Head of caudate nucleus (tissue), 42 donors: ENCODE data around the gene DONSON.
A peak's percentile ranks its signal among the peaks of the same experiment; 100 is the strongest.

Experiments used
- DNase-seq, 42 donors: peaks; one replicate each; pipeline versions ENCODE4 v3.0.0 to v3.0.0-alpha.2; 2020 to 2021; ENCODE audit warnings: mixed read lengths in 7 of 42
- intact Hi-C: fragments of 100-400 bp; cut with DNase I; formaldehyde crosslinking; loops from one replicate; pipeline ENCODE4 v1.15.0; 2022

Gene DONSON

DNA sequence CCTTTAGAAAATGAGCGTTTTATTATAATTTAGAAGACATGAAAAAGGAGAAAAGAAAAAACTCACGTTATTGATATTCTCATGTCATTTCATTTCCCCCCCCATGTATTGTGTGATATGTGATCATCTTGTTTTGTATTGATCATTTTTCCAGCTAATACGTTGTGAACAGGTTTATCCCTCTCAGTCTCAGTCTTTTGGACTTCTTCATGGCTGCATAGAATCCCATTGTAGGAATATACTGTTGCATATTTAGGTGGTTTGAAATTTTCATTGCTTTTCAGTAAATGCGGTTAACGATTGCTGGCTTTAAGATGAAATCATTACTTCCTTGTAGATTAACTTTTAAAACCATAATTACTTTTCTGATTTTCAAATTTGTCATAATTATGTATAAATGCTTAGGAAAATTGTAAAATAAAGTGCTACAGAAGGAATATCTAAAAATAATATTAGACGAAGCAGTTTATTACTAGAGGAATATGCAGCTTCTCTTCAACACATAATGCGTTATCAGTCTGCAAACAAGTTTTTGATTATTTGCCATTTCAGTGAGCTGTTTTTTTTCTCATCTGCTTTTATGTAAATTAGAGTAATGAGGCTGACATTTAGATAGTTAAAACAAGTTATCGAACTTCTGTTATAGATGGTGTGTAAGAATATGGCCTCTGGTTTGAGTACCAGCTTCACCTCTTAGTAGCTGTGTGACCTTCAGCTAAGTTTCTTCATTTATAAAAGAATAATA, 43.9 kb downstream of the DONSON start:
- intact Hi-C loops, result loop anchor here (5.0 kb wide), 2 partner anchors 62 to 98 kb away; partner anchors contain the start of genes CRYZL1 and ITSN1
- no peak for DNase-seq

DNA sequence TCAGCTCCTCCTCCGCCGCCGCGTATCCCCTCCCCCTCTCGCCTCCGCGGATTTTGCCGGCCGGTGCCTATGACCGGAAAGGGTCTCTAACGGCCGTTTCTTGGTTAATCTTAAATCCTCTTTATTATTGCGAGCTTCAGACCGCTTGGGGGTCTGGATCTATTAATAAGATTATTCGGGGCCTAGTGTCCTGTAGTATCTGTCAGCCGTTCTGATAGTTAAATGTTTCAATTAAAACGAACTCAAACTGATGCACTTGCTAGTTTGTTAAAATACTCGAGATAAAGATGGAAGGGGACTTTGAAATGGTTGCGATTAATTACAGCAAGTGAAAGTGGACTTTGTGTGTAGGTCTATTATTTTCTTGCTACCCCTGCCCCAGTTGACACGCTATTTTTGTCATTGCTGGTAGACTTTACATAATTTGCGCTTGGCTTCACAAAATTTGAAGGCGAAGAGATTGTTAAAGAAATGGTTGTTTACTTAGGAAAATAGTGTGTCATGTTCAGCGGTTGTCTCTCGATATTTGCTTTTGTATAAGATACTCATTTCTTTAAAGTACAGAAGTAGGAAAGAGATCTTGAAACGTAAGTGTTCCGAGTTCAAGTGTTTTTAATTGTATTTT, 44.9 kb downstream of the DONSON start:
- peak in 20 of 42 donors; percentile 22 to 80 (median 71) for DNase-seq
- intact Hi-C loops, result loop anchor here (5.0 kb wide), 2 partner anchors 61 to 99 kb away; partner anchors contain the start of genes CRYZL1 and ITSN1

DNA sequence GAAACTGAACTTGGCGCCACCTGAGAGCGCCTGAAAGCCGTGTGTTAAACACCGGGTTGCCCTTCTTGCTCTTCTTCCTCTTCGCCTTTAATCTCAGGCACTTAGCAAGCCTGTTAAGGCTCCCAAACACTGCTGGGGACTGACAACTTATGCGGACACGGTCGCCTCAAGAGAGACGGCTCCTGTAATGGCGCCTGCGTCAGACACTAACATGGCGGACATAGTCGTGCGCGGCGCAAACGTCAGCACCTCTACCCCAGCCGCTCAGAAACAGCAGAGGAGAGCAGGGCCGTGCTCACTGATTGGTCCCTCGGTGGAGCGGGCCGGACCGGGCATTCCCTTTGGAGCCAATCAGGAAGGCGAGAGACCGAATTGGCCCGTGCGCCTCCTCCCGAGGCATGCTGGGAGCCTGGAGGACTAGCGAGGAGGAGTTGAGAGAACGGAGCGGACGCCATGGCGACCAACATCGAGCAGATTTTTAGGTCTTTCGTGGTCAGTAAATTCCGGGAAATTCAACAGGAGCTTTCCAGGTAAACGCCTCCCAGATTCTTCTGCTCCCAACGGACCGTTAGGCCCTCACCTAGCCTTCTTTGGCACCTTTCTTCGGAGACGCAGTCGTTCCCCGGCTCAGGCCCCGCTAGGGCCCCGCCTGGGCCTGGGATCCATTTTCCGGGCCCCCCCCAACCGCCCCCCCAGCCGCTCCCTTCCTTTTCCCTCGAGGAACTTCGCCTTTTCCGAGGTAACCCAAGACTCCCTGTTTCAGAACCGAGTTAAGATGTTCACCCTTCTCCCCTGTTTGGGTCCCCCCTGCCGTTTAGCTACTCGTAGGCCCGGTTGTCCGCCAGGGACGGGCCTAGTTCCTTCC, 45.6 kb downstream of the DONSON start, which contains the start of gene SON:
Gene SON (plus strand): TSS at position 399 of the 865 bp plus-strand sequence. CDS start 55 bp downstream, at position 454.
- intact Hi-C loops, result loop anchor here (5.0 kb wide), 2 partner anchors 61 to 99 kb away; partner anchors contain the start of genes CRYZL1 and ITSN1
- DNase-seq, result peak; percentile 98 to 100 (median 100)

DNA sequence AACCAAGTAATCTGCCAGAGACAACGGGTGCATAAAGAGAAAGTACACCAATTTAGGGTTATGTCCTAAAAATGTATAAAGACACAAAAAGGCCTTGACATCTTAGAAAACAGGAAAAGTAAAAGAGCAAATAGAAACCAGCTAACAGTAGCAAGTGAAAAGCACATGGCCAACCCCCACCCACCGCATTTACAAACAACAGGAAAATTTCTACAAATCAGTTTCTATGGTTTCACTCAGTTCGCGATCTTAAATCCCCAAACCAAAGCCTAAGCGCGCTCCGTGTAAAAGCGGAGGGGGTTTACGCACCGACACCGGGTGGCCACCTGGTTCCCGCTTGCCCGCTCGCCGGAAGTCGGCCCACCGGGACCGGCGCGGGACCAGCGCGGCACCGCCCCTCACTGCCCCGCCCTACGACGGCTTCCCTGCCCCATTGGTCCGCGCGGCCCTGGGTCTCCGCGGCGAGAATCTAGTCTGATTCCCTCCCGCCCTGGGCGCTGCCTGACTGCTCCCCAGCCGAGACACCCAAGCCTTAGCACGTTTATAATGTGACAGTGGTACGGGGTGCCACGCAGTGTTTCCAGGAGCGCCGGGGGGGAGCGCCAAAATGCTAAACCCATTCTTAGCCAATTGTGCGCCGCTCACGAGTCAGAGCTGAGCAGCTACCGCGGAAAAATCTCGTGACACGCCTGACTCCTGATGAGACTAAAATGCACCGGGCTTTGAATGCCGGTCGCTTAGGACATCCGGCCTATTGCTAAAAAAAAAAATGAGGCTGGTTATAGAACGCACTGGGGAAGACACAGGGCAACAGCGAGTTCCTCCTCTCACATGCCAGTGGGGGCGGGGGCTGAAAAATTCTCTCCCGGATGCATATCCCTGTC, 46.5 kb downstream of the DONSON start, which contains the start of gene GART:
Gene GART (minus strand): TSS at position 362 of the 884 bp plus-strand sequence. CDS start 2,802 bp downstream, outside the sequence.
- DNase-seq, result peak; percentile 52 to 93 (median 84)
- intact Hi-C loops, result loop anchor here (5.0 kb wide), 2 partner anchors 60 to 100 kb away; partner anchors contain the start of genes CRYZL1 and ITSN1

DNA sequence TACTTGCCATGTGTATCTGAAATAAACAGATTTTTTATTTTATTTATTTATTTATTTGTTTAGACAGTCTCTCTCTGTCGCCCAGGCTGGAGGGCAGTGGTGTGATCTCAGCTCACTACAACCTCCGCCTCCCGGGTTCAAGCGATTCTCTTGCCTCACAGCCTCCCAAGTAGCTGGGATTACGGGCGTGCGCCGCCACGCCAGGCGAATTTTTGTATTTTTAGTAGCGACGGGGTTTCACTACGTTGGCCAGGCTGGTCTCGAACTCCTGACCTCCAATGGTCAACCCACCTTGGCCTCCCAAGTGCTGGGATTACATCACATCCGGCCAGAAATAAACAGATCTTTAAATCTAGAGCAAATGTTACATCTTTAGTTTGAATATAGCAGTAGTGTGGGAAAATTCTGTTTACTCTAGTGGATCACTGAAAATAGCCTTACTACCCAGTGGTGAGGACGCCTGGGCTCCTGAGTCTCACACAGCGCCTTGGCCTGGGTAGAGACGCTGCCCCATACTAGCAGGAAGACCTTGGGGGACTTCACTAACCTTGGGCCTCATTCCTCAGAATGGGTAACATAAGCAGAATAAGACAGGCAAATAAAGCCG, 47.3 kb downstream of the DONSON start:
- intact Hi-C loops, result loop anchor here (5.0 kb wide), 2 partner anchors 59 to 101 kb away; partner anchors contain the start of genes CRYZL1 and ITSN1
- no peak for DNase-seq

DNA sequence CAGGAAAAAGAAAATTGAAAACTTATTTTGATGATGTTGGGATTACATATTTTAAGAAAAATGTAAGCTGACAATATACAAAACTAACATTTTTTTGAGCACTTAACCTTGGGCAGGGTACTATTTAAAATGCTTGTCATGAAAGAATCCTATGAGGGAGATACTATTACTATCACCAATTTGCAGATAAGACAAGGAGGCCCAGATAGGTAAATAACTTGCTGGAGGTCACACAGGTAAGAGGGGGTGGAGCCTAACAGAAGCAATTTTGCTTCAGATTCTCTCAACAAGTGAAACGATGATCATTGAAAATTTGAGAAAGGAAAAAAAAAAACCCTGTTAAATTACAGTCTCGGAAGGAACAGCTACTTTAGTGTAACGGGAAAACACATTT, 47.8 kb downstream of the DONSON start:
- intact Hi-C loops, result loop anchor here (5.0 kb wide), 2 partner anchors 58 to 102 kb away; partner anchors contain the start of genes CRYZL1 and ITSN1
- no peak for DNase-seq

DNA sequence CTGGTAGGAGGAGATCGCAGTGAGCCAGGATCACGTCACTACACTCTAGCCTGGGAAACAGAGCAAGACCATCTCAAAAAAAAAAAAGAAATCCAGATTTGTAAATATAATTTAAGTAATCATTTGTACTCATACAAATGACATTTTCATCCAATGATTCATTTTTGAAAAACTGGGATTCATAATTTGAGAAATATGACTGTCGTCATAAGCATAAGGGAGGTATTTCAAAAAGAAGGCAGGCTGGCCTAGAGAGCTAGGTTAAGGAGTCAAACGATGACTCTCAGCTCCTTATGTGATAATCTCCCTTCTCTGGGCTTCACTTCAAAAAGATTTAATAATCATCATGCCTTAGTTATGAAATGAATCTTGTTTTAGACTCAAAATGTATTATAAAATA, 48.9 kb downstream of the DONSON start:
- intact Hi-C loops, result loop anchor here (5.0 to 10.0 kb wide), 3 partner anchors 55 to 103 kb away; partner anchors contain the start of genes CRYZL1 and ITSN1
- DNase-seq, result no peak

DNA sequence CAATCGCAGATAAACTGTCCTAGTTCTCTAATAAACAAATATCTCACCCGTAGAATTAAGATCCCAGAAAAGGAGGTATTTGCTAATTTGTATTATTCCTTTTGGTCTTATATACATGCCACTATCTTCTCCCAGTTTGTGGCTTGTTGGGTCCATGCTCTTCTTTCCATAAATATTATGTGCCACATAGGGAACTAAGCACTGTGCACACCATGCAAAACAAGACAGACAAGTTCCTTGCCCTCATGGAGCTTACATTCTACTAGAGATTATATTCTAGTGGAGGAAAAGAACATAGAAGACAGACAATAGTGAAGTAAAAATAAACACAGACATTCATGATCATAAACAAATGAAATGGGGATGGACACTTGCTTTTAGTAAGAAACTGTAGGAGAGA, 51.3 kb downstream of the DONSON start:
- intact Hi-C loops, result loop anchor here (10.0 kb wide), 1 partner anchor 58 kb away; no protein-coding TSS in a partner anchor
- no peak for DNase-seq

DNA sequence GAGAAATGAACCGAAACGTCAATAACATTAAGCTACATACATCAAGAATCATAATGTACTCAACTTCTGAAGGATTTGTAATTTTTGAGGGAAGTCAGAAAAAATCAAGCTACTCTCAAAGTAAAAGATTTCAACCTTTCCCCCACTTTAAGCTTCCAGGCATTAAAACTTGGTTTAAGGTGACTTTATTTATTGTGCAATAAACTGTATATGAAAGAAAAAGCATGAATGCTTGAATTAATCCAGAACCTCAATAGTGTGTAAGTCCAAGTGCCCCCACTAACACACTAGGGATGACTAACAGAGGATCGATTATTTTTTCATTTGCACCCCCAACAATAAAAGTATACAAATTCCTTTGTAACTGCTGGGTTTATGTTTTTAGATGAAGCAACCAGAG, 57.5 kb downstream of the DONSON start:
- DNase-seq, result no peak
- intact Hi-C loops, result loop anchor here (10.0 kb wide), 1 partner anchor 64 kb away; no protein-coding TSS in a partner anchor
